DMS 273 treated with DMSO at 0.1 percent for 48 hours (cell line): ENCODE data around the gene COL16A1.

ENCODE experiments used
- DNase-seq: peaks from one replicate; lab custom pipeline; 2025; lab: John Stamatoyannopoulos, UW

The COL16A1 gene

DNA sequence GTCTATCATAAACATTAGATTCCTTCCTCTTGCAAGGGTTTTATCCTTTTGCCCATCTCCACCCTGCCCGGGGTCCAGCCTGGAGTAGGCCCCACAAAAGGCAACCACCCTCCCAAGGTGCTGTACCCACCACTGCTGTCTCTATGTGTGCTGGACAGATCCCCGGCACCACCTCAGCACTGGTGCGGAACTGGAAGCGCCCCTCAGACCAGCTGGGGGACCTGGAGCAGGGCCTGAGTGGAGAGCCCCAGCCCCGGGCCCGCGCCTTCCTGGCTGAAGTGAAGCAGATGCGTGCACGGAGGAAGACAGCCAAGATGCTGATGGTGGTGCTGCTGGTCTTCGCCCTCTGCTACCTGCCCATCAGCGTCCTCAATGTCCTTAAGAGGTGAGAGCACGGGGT lies 80.5 kb downstream of the COL16A1 start:
- DNase-seq: no peak

GRCh38 chr1:31621847-31622730 lies 81.7 kb downstream of the COL16A1 start:
- no peak for DNase-seq

GRCh38 chr1:31621498-31621820 lies 82.4 kb downstream of the COL16A1 start:
- DNase-seq: no peak

DNA sequence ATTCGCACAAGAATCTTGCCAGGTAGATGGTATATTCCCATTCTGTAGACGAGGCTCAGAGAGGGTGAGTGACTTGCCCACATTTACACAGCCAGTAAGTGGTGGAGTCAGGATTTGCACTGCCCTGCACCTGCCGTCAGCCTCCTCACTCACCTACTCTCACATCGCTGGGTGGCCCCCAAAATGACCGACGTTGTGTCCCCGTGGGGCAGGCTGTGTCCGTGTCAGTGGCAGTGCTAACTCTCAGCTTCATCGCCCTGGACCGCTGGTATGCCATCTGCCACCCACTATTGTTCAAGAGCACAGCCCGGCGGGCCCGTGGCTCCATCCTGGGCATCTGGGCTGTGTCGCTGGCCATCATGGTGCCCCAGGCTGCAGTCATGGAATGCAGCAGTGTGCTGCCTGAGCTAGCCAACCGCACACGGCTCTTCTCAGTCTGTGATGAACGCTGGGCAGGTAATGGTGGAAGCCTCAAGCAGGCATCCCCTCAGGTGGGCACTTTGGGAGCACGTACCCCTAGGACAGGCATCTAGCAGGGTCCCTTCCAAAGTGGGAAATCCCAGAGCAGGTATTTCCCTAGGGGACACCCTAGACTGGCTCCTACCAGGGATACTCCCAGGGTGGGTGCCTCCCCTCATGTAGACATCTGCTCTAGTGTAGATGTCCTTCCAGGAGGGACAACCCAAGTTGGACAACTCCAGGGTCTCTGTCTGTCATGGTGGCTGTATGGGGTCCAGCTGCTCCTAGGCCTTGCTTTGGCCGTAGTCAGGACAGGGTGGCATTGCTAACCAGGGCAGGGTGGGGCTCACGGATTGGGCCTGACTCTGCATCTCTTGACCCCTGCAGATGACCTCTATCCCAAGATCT lies 83.0 kb downstream of the COL16A1 start:
- no peak for DNase-seq

DNA sequence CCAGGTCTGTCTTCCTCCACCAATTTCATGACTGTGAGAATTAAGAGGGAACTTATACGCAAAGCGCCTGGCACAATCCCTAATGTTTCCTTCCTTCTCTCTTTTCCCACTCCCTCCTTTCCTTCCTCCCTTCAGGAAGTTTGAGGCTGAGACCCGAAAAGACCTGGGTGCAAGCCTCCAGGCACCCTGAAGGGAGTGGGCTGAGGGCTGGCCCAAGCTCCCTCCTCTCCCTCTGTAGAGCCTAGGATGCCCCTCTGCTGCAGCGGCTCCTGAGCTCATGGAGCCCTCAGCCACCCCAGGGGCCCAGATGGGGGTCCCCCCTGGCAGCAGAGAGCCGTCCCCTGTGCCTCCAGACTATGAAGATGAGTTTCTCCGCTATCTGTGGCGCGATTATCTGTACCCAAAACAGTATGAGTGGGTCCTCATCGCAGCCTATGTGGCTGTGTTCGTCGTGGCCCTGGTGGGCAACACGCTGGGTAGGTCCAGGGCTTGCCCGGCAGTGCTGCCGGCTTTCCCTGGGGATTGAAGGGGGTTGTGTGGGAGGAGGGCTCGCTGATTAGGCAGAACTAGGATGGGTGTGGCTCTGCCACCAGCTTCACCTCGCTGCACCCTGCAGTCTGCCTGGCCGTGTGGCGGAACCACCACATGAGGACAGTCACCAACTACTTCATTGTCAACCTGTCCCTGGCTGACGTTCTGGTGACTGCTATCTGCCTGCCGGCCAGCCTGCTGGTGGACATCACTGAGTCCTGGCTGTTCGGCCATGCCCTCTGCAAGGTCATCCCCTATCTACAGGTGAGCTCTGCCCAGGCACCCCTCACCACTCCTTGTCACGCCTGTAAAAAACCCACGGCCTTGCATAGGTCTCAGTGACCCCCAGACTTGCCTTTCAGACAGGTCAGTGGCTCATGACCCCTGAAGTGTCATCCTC lies 84.6 kb downstream of the COL16A1 start:
- DNase-seq: no peak

DNA sequence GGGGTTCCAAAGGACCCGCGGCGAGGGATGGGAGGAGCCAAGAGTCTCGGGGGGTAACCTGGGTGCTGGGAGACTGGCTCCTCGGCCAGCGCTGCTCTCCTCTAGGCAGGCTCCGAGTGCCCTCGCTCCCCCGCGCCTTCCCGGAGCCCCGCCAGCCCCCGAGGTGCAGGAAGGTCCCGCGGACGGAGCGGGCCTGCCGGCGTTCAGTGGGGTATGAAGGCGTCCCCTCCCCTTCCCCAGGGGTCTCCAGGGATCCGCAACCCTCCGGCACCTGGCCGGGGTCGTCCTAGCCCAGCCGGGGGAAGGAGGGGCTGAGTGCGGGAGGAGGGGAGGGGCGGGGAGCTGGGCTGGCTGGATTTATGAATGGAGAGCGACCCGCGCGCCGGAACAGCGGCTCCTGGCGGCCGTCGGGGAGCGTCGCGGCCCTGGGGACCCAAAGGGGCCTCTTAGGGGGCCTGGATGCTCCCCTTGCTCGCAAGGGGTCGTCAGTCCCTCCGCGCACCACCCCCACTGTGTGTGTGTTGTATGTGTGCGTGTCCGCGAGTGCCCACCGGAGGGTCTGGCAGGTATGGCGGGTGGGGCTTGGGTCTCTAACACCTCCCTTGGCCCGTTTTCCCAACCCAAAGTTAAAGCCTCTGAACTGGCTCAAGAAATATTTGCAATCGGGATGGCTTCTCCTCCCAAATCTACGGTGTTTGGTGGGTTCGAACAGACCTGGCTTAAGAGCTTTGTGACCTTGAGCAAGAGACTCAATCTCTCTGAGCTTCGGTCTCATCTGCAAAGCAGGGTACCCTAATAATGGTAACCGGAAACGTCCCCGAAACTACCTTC lies 85.7 kb downstream of the COL16A1 start:
- no peak for DNase-seq

DNA sequence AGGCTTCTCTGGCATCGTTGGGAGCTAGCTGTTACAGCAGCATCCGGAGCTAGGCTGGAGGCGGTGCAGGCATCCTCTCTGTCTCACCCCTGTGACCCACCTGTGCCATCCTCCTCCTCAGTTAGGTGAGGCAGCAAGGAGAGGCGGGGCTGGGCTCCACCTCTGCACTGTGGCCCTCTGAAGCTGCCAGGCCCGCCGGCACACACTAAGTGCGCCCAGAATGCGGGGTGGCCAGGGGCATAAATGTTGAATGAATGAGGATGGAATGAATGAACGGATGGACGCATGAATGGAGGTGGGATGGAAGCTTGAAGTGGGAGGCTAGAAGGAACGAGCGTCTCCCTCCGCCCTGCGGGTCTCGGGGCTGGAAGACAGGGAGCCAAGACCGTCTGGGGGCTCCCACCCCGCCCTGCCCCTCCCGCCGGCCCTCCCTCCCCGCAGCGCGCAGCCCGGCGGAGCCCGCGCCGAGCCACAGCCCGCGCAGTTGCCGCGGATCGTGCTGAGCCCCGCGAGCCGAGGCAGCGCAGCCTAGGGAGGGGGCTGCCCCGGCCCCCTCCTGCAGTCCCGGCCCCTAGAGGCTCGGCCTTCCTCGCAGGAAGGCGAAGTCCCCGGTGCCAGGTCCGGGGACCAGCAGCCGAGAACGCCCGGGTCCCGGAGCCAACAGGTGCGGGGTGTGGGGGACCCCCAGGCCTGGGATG lies 86.5 kb downstream of the COL16A1 start, which contains the start of gene HCRTR1:
Gene HCRTR1 (plus strand): TSS at position 472 of the 698 bp plus-strand sequence. CDS start 1,504 bp downstream, outside the sequence.
- no peak for DNase-seq

DNA sequence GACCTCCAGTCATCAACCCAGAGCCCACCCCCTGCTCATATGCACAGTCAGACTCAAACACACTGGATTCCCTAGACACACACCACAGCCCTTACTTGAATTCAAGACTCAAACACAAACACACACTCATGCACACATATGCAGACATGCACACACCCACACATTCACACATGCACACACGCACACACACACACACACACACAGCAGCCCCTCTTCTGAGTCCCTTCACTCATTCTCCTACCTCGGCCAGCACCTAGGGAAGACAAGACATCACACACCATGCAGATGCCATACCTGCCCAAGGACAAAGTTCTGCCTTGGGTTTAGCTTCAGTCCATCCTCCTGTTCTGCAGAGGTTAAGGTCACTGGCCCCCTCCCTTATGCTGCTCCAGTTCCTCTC lies 87.9 kb downstream of the COL16A1 start:
- DNase-seq: no peak

GRCh38 chr1:31615414-31615813 lies 88.4 kb downstream of the COL16A1 start:
- DNase-seq: no peak

DNA sequence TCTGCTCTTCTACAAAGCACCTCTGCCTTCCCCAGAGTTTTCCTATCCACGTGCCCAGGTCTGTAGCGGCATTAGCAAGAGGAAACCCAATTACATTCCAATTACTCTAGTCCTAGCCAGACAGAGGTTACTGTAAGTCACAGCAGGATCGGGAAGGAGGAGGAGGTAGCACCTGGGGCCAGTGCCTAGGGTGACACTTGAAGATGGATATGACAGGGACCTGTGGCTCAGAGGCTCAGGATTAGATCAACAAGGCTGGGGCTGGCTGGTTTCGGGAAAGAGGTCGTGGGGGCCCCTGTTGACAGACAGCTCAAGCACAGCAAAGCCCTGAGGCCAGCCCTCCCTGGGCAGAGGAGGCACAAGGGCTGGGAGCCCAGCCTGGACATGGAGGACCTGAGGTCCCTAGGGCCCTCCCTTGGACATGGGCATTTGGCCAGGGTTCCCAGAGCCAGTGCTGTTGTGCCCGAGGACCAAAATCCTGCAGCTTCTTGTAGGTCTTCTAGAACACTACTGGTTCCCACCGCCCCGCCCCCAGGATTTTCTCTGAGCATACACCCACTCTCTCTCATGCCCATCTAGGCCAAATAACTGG lies 89.3 kb downstream of the COL16A1 start:
- DNase-seq: no peak

GRCh38 chr1:31609514-31610118 lies 94.2 kb downstream of the COL16A1 start:
- DNase-seq: no peak

- DNase-seq: no peak
Observed at GRCh38 chr1:31607360-31607759, 96.5 kb downstream of the COL16A1 start.

- no peak for DNase-seq
Observed at GRCh38 chr1:31605908-31606427, 97.8 kb downstream of the COL16A1 start.
